Activated CD8-positive, alpha-beta memory T cell treated with anti-CD3 and anti-CD28 coated beads, Interleukin-2, amount 50 U/mL, for 24 hours (primary cell): ENCODE data around the gene MAP3K7.
"Not testable (repeated sequence)": the region's sequence is repeated elsewhere in the genome, so short reads cannot be mapped to it uniquely, and the experiment has no call there.

Experiments
- DNase-seq: peaks from one replicate; pipeline ENCODE4 v3.0.0-alpha.2; 2020; ENCODE audit errors: extremely low read depth

The MAP3K7 gene

GRCh38 chr6:90578894-90579549 is 7.8 kb downstream of the MAP3K7 start:
- DNase-seq, result no peak

DNA sequence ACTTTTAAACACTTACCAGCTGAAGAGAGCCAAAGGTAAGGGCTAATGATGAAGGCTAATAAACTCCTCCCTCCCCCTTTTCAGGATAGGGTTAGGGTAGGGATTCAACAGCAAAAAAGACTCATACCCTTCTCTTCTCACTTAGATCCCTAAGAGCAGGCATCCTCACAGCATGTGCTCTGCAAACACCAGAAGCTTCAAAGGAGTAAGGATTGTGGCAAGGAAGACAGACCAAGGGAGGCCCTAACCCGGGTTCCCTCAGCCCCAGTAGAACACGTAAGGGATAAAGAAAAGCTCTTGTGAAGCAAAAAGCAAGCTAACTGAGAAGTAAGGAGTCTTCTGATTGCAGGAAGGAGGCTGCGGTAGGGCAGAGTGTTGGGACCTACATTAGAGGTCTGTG is 11.6 kb downstream of the MAP3K7 start:
- no peak for DNase-seq

DNA sequence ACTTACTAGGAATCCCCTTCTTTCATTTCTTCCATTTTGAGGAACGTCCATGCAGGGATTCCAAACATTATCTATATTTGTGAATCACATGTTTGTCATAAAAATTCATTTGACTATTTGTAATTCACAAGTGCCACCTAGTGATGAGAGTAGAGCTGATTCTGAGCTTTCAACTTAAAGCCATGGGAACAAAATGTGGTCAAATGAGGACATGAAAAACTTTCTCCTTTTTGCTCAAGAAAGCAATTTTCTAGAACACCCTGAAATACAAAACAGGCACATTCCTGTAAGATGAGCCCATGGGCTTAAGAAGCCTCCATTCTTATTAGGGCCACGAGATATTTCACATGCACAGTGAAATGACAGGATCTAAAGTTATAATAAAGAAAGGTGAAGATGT is 12.3 kb downstream of the MAP3K7 start:
- no peak for DNase-seq

DNA sequence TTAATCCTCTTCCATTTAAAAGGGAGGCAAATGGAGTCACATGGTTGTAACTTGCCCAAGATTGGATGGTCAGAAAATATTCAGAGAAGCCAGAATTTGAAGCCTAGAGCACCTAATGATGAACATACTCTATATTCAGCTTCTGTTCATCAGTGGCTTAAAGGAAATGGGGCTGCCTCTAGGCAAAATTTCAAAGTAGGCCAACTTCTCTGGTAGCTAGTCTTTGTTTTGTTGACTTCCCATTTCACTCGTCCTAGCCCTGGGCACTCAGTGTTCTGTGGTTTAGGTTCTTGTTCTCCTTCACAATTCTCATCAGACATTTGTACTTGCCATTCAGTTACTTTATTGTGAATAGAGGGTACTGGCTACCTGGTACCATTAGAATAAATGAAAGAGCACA is 13.2 kb downstream of the MAP3K7 start:
- DNase-seq, result no peak

DNA sequence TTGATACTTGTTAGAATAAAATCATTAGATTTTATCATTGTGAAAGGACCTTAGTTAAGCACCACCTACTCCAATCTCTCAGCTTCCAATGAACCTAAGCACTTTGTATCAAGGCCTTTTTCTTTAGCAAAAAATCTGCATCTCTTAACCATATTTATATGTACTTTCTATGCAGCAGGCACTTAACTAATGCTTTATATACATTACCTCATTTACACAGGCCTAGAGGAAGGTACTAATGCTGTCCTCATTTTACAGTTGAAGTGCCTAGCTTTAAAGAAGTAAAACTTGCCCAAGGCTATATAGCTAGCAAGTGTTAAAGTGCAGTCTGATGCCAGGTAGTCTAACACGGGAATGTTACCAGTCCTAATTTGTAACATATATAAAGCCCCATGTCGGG is 14.0 kb downstream of the MAP3K7 start:
- no peak for DNase-seq

DNA sequence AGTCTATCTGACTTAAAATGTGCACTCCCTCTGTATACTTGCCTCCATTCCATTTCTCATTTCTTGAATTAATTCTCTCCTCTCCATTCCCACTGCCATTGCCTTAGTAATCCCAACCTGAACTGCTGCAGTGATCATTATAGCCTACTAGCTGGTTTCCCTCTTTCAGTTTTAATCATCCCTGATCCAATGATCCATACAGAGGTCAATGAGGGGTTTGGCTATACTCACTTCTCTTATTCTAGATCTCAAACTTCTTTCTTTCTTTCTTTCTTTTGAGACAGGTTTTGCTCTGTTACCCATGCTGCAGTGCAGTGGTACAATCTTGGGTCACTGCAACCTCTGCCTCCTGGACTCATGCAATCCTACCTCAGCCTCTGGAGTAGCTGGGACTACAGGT is 17.6 kb downstream of the MAP3K7 start:
- DNase-seq, result no peak

GRCh38 chr6:90567682-90568081 is 19.2 kb downstream of the MAP3K7 start:
- not testable (repeated sequence) for DNase-seq

DNA sequence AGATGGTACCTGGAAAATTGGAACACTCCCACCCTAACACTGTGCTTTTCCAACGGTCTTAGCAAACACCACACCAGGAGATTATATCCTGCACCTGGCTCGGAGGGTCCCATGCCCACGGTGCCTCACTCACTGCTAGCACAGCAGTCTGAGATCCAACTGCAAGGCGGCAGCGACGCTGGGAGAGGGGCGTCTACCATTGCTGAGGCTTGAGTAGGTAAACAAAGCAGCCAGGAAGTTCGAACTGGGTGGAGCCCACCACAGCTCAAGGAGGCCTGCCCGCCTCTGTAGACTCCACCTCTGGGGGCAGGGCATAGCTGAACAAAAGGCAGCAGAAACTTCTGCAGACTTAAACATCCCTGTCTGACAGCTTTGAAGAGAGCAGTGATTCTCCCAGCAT is 24.5 kb downstream of the MAP3K7 start:
- not testable (repeated sequence) for DNase-seq

DNA sequence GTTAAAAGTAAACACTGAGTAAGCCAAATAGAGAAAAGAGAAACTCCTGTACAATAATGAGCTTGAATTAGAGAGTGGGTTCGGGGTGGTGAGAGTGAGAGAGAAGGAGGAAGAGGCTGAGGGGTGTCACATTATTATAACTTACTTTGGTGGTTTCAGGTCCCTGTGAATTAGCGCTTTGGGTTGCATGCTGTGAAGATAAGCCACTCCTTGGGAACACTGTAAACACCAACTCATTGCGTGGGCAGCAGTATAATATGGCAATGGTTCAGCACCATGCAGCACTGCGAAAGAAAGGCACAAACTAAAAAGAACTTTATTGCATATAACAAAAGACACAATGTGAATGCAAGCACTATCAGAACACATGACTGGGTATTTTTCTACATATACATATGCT is 26.9 kb downstream of the MAP3K7 start:
- DNase-seq, result no peak

GRCh38 chr6:90557006-90557405 is 29.9 kb downstream of the MAP3K7 start:
- DNase-seq, result no peak

DNA sequence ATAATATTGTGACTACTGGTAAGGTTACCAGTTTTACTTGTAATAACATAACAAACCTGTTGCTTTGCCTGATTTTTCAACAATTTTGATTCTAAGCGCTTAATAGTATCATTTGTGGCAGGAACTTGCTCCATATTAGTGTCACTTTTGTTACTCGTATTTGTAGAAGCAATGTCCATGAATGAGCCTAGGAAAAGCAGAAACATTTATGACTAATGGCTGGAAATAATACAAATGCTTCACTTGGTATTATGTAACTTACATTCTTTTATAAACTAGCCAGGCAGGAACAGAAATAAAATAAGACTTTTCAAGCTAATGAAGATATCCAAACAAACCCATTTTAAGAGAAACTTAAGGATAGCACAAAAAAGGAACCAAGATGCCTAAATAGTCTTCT is 38.9 kb downstream of the MAP3K7 start:
- DNase-seq, result no peak

DNA sequence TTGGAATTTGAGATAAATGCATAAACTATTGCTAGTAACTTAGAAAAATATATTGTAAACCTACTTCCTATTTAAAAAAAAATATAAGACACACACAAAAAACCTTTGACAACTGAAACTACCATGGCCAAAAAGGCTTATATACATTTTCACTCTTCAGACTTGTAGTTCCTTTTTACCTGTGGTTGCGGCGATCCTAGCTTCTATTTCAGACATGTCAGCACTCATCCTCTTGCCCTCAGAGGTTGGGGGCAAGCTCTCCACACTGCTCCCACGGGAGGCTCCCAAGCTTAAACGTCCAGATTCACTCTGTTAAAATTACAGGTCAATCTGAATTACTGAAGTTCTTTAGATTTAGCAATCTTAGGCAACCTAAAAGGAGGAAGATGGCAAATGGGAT is 39.8 kb downstream of the MAP3K7 start:
- no peak for DNase-seq

DNA sequence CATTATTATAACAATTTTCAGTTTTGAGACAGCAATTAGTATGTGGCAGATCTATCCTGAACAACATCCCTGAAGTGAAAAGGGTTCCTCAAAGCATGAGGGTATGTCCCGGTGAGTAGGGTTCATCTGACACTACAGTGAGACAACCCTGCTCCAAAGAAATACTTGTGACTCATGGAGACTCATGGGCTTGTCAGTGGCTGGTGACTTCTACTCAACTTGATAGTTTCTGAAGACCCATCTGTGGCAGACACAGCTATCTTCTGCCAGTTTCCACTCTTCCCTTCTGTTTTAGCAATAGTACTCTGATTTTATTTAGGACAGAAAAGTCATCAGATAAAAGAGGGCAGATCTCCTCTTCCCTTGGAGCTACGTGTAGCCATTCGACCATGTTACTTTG is 41.4 kb downstream of the MAP3K7 start:
- no peak for DNase-seq

DNA sequence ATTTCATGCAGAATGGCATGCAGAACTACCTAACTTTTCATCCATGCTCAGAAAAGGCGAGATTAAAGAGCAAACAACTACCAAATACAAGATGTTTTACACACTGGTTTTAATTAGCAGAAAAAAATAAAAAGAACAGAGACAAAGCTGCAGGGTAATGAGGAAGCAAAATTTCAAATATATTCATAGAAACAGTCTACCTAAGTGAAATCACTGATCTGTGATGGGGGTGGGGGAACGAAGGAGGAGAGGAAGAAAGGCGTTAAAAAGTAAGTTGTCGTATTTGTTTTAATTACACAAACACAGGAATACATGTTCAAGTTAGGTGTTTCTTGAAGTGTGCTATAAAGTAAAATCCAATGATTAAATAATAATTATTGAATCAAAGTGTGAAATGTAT is 42.1 kb downstream of the MAP3K7 start:
- no peak for DNase-seq

- DNase-seq, result no peak
Observed at GRCh38 chr6:90544081-90544480, 42.8 kb downstream of the MAP3K7 start.

- no peak for DNase-seq
Observed at GRCh38 chr6:90541221-90541620, 45.7 kb downstream of the MAP3K7 start.

GRCh38 chr6:90538278-90539046 is 48.4 kb downstream of the MAP3K7 start:
- no peak for DNase-seq

GRCh38 chr6:90537723-90538258 is 49.1 kb downstream of the MAP3K7 start:
- no peak for DNase-seq

- no peak for DNase-seq
Observed at GRCh38 chr6:90537027-90537426, 49.8 kb downstream of the MAP3K7 start.

GRCh38 chr6:90536520-90536919 is 50.4 kb downstream of the MAP3K7 start:
- DNase-seq, result no peak

DNA sequence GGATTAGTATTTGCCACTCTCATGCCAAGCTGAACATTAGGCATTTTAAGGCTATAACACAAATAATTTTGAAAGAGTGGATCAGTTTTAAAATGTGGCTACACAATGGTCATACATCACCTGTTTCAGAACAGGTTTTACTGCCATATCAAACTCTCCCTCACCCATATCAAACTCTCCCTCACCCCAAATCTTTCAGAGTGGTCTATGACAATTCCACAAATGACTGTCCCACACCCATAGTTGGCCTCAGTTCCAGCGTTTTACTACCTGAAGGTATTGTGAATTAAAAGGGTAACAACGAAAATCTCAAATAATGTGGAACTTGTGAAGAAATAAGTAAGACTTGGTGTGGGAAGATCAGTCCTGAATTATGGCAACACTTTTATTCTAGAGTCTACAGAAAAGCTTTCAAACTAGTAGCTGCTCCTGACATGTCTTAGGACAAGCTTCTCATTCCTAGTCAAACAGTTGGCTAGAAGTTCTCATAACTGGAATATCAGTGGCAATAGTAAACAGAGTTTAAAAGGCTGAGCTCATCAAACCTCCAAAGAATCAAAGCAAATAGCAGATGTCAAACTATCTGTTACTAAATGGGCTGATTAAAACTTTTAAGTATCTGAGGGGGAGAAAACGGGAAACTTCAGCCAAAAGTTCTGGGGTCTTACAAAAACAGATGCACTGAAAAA is 52.4 kb downstream of the MAP3K7 start:
- DNase-seq, result no peak

DNA sequence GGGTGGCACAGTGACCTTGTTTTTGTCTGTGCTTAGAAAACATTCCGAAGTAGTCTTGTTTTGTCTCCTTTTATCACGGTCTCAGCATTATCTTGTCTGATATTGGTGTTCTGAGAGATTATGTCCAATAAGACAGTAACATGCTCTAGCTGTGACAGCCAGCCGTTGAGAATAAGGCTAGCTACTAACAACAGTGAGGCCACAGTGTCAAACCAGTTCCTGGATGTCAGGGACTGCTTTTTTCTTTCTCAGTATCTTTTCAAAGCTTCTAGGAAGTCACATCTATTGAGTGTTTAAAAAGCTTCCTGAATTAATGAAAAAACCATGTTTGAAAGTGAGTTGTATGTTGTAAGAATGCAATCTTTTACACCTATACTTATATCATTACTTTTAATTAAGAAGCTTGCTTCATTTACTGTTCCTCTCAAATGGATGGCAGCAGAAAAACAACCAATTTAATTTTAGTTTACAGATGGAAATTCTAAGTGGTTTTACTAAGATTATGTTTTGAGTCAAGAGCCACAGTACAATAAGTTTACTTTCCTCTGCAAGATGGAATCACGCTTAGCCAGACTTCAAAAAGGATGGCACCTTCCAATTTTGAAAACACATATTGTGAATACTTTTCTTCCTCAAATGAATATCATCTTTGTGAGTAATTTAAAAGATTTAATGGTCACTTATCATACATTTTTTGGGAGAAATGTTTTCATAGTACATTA is 53.1 kb downstream of the MAP3K7 start:
- no peak for DNase-seq
